ENCODE results near the gene KHK.

KHK gene

DNA sequence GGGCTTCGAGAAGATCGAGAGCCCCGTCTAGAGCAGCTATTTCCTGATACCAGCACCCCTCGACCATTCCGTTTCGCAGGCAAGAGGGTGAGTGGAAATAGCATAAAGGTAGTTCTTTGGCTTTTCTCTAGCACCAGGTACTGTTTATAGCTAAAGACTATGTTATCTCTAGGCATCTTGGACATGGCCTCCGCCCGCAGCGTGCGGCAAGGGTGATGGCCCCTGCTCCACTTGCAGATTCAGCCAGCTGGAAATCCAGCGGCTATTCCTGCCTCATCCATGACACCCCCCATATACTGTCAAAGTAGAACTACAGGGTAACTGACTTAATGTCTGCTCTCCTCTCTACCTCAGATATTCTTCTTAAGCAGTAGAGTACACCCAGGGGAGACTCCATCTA is 31.9 kb upstream of the KHK start:
- TF ChIP-seq, protein P1, sequence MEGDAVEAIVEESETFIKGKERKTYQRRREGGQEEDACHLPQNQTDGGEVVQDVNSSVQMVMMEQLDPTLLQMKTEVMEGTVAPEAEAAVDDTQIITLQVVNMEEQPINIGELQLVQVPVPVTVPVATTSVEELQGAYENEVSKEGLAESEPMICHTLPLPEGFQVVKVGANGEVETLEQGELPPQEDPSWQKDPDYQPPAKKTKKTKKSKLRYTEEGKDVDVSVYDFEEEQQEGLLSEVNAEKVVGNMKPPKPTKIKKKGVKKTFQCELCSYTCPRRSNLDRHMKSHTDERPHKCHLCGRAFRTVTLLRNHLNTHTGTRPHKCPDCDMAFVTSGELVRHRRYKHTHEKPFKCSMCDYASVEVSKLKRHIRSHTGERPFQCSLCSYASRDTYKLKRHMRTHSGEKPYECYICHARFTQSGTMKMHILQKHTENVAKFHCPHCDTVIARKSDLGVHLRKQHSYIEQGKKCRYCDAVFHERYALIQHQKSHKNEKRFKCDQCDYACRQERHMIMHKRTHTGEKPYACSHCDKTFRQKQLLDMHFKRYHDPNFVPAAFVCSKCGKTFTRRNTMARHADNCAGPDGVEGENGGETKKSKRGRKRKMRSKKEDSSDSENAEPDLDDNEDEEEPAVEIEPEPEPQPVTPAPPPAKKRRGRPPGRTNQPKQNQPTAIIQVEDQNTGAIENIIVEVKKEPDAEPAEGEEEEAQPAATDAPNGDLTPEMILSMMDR (IDR thresholded peaks at IDR 0.05; ENCODE audit: low read length) = no peak
- no peak for TF ChIP-seq EZH2 (IDR thresholded peaks at IDR 0.05; ENCODE audit: borderline replicate concordance, low read length)
- Histone ChIP-seq H3K4me1 (ENCODE audit: insufficient read depth, low read length, severe bottlenecking) (peaks cover 11% of the 10 kb centered on the region), H3K27me3 (ENCODE audit: insufficient read depth, low read length) (no peaks in the 10 kb centered on the region), H3K4me3 (ENCODE audit: low read depth, low read length, poor library complexity, severe bottlenecking) (no peak overlapping the region), H2AFZ (ENCODE audit: low read length) (no peak overlapping the region), H3K4me2 (ENCODE audit: low read length) (no peak overlapping the region), H3K36me3 (ENCODE audit: insufficient read depth, low read length) (peaks cover 51% of the 10 kb centered on the region), H3K27ac (ENCODE audit: low read depth, low read length, poor library complexity, severe bottlenecking) (no peak overlapping the region), H3K79me2 (ENCODE audit: insufficient read depth, low read length) (no peaks in the 10 kb centered on the region), H4K20me1 (ENCODE audit: insufficient read depth, low read length) (no peaks in the 10 kb centered on the region), H3K9me2 (ENCODE audit: low read depth, low read length) (no peaks in the 10 kb centered on the region), H3K9ac (ENCODE audit: low read length) (no peak overlapping the region), H3K9me3 (ENCODE audit: low read length) (no peaks in the 10 kb centered on the region), H3F3A (ENCODE audit: insufficient read depth, low read length) (no peaks in the 10 kb centered on the region)

DNA sequence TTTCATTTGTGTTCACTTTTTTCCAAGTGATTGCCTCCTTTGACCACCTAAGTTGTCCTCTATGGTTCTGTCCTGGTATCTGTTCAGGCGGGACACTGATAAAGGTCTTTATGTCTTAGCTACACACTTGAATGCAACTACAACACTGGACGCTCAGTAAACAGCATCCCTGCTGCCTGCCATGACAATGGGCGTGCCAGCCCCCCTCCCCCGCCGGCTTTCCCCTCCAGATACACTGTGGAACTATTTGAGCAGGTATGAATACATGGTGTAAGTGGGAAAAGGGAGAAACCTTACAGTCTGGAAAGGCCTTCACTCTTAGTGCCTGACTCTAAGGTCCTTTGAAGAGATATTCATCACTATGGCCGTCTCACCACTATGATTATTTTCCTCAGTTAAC is 29.4 kb upstream of the KHK start:
- Histone ChIP-seq H3F3A (ENCODE audit: insufficient read depth, low read length) (no peaks in the 10 kb centered on the region), H4K20me1 (ENCODE audit: insufficient read depth, low read length) (no peaks in the 10 kb centered on the region), H3K36me3 (ENCODE audit: insufficient read depth, low read length) (peaks cover 51% of the 10 kb centered on the region), H3K4me3 (ENCODE audit: low read depth, low read length, poor library complexity, severe bottlenecking) (no peak overlapping the region), H3K79me2 (ENCODE audit: insufficient read depth, low read length) (no peaks in the 10 kb centered on the region), H3K9ac (ENCODE audit: low read length) (no peak overlapping the region), H3K27ac (ENCODE audit: low read depth, low read length, poor library complexity, severe bottlenecking) (no peak overlapping the region), H3K9me2 (ENCODE audit: low read depth, low read length) (no peaks in the 10 kb centered on the region), H2AFZ (ENCODE audit: low read length) (no peak overlapping the region), H3K4me1 (ENCODE audit: insufficient read depth, low read length, severe bottlenecking) (peaks cover 7% of the 10 kb centered on the region), H3K27me3 (ENCODE audit: insufficient read depth, low read length) (no peaks in the 10 kb centered on the region), H3K4me2 (ENCODE audit: low read length) (no peak overlapping the region), H3K9me3 (ENCODE audit: low read length) (no peaks in the 10 kb centered on the region)
- TF ChIP-seq, protein P1 (IDR thresholded peaks at IDR 0.05; ENCODE audit: low read length) = no peak
- TF ChIP-seq EZH2 (IDR thresholded peaks at IDR 0.05; ENCODE audit: borderline replicate concordance, low read length) = no peak

DNA sequence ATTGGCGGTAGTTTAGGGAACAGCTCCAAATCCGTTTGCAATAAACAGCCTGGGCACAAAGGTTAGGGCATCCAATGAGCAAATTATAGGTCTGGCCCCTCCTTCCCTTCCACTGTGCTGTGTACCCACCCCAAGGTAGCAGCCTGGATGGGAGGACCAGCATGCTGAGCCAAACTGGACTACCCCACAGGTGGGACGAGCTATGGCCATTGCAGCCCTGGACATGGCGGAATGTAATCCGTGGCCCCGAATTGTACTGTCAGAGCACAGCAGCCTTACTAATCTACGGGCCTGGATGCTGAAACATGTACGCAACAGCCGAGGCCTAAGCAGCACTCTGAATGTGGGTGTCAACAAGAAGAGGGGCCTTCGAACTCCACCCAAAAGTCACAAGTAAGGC is 28.4 kb upstream of the KHK start:
- peaks cover 58% of the 10 kb centered on the region for H3K36me3 ChIP-seq (ENCODE audit: insufficient read depth, low read length)

More for the DNA sequence above, 28.4 kb upstream of the KHK start:
- no peaks in the 10 kb centered on the region for H3K79me2 ChIP-seq (ENCODE audit: insufficient read depth, low read length)
- H3K4me1 ChIP-seq (ENCODE audit: insufficient read depth, low read length, severe bottlenecking) = no peaks in the 10 kb centered on the region
- H3K9me3 ChIP-seq (ENCODE audit: low read length) = no peaks in the 10 kb centered on the region
- no peaks in the 10 kb centered on the region for H3K27me3 ChIP-seq (ENCODE audit: insufficient read depth, low read length)
- no peak overlapping the region for H3K27ac ChIP-seq (ENCODE audit: low read depth, low read length, poor library complexity, severe bottlenecking)
- TF ChIP-seq, protein P1 (IDR thresholded peaks at IDR 0.05; ENCODE audit: low read length) = no peak
- TF ChIP-seq EZH2 (IDR thresholded peaks at IDR 0.05; ENCODE audit: borderline replicate concordance, low read length) = no peak
- no peaks in the 10 kb centered on the region for H4K20me1 ChIP-seq (ENCODE audit: insufficient read depth, low read length)
- H3F3A ChIP-seq (ENCODE audit: insufficient read depth, low read length) = no peaks in the 10 kb centered on the region
- no peak overlapping the region for H3K4me2 ChIP-seq (ENCODE audit: low read length)
- H3K9ac ChIP-seq (ENCODE audit: low read length) = no peak overlapping the region
- H2AFZ ChIP-seq (ENCODE audit: low read length) = no peak overlapping the region
- no peak overlapping the region for H3K4me3 ChIP-seq (ENCODE audit: low read depth, low read length, poor library complexity, severe bottlenecking)
- no peaks in the 10 kb centered on the region for H3K9me2 ChIP-seq (ENCODE audit: low read depth, low read length)

Measured in OCI-LY1 (cell line).